Measurements from ENCODE around the gene ZNF552. TPM values are rescaled to one million over a fixed set of nuclear protein-coding genes. Genes with fewer than 3 reads are reported as not detected.
A peak's percentile ranks its signal among the peaks of the same experiment; 100 is the strongest.
"Not testable (repeated sequence)": the region's sequence is repeated elsewhere in the genome, so short reads cannot be mapped to it uniquely, and the experiment has no call there.

ZNF552 gene
- 10 to 100 TPM in 1 of 2 donors, 1 to 10 TPM in 1; 5.6 to 10.1 TPM for total RNA-seq
- 10 to 100 TPM in 1 of 2 donors, 1 to 10 TPM in 1; 3.4 to 11.6 TPM for polyA plus RNA-seq (ENCODE audit: insufficient read length in 2 of 2)
- long read RNA-seq, donor 1, partial matches to known transcripts: 0 of 2 reads
- long read RNA-seq, donor 1, other reads (novel, unspliced or antisense): 0 of 2 reads
- long read RNA-seq, donor 2: 0 reads
- long read RNA-seq, donor 3, partial matches to known transcripts: 0 of 1 reads
- long read RNA-seq, donor 3, other reads (novel, unspliced or antisense): 0 of 1 reads
- long read RNA-seq, donor 4, partial matches to known transcripts: 0 of 5 reads
- long read RNA-seq, donor 4, other reads (novel, unspliced or antisense): 0 of 5 reads

GRCh38 chr19:57814505-57815246 lies at the start of gene ZNF552:
Gene ZNF552, minus strand, starts transcription at chr19:57814913. Its CDS starts 170 bp downstream, at chr19:57814743.
- DNase-seq (ENCODE audit: low read depth in 4 of 6, low spot score in 6 of 6): peak; percentile 79 to 98 (median 90)
- Histone ChIP-seq H3K4me3 (ENCODE audit: low read depth, low read length) (peak within 1 kb of the TSS; percentile 82), H3K36me3 (ENCODE audit: control insufficient read depth, insufficient read depth, low read length) (peaks cover 17% of the 10 kb centered on the region), H3K27me3 (ENCODE audit: control insufficient read depth, insufficient read depth, low read length) (no peaks in the 10 kb centered on the region), H3K27ac (ENCODE audit: low read depth, low read length) (peak within 1 kb of the TSS; percentile 73), H3K4me1 (ENCODE audit: control insufficient read depth, insufficient read depth, low read length) (peaks cover 16% of the 10 kb centered on the region), H3K9me3 (ENCODE audit: control insufficient read depth, insufficient read depth, low read length) (no peaks in the 10 kb centered on the region)
- 0% methylated on average over 50 of the region's 50 CpGs for WGBS (ENCODE audit: insufficient coverage)

GRCh38 chr19:57862351-57862750 lies 47.6 kb upstream of the ZNF552 start:
- DNase-seq (ENCODE audit: low read depth in 4 of 6, low spot score in 6 of 6); H3K27me3 ChIP-seq (ENCODE audit: control insufficient read depth, insufficient read depth, low read length); H3K27ac ChIP-seq (ENCODE audit: low read depth, low read length); H3K9me3 ChIP-seq (ENCODE audit: control insufficient read depth, insufficient read depth, low read length); H3K4me3 ChIP-seq (ENCODE audit: low read depth, low read length); H3K4me1 ChIP-seq (ENCODE audit: control insufficient read depth, insufficient read depth, low read length): not testable (repeated sequence)
- WGBS (ENCODE audit: insufficient coverage): 90% methylated on average over 2 of the region's 3 CpGs
- H3K36me3 ChIP-seq (ENCODE audit: control insufficient read depth, insufficient read depth, low read length): peaks cover 50% of the 10 kb centered on the region

- H3K27ac ChIP-seq (ENCODE audit: low read depth, low read length); H3K27me3 ChIP-seq (ENCODE audit: control insufficient read depth, insufficient read depth, low read length); H3K4me3 ChIP-seq (ENCODE audit: low read depth, low read length); DNase-seq (ENCODE audit: low read depth in 4 of 6, low spot score in 6 of 6); H3K9me3 ChIP-seq (ENCODE audit: control insufficient read depth, insufficient read depth, low read length): not testable (repeated sequence)
- Histone ChIP-seq H3K4me1 (ENCODE audit: control insufficient read depth, insufficient read depth, low read length) (peaks cover 18% of the 10 kb centered on the region), H3K36me3 (ENCODE audit: control insufficient read depth, insufficient read depth, low read length) (peaks cover 36% of the 10 kb centered on the region)
- no CpG with 5 or more reads among the region's 2 CpGs for WGBS (ENCODE audit: insufficient coverage)
These were observed 39.4 kb upstream of the ZNF552 start for GRCh38 chr19:57854117-57854516.

- H3K4me3 ChIP-seq (ENCODE audit: low read depth, low read length); H3K27ac ChIP-seq (ENCODE audit: low read depth, low read length); DNase-seq (ENCODE audit: low read depth in 4 of 6, low spot score in 6 of 6); H3K27me3 ChIP-seq (ENCODE audit: control insufficient read depth, insufficient read depth, low read length); H3K9me3 ChIP-seq (ENCODE audit: control insufficient read depth, insufficient read depth, low read length): not testable (repeated sequence)
- Histone ChIP-seq H3K4me1 (ENCODE audit: control insufficient read depth, insufficient read depth, low read length) (peaks cover 18% of the 10 kb centered on the region), H3K36me3 (ENCODE audit: control insufficient read depth, insufficient read depth, low read length) (peaks cover 27% of the 10 kb centered on the region)
- WGBS (ENCODE audit: insufficient coverage): 93% methylated on average over 2 of the region's 6 CpGs
These were observed 37.3 kb upstream of the ZNF552 start for GRCh38 chr19:57851812-57852603.

GRCh38 chr19:57850553-57851017 lies 35.9 kb upstream of the ZNF552 start:
- peak in 2 of 6 donors; percentile 8 to 31 for DNase-seq (ENCODE audit: low read depth in 4 of 6, low spot score in 6 of 6)
- Histone ChIP-seq H3K9me3 (ENCODE audit: control insufficient read depth, insufficient read depth, low read length) (no peaks in the 10 kb centered on the region), H3K27ac (ENCODE audit: low read depth, low read length) (peak overlapping the region; percentile 25), H3K36me3 (ENCODE audit: control insufficient read depth, insufficient read depth, low read length) (peaks cover 19% of the 10 kb centered on the region), H3K27me3 (ENCODE audit: control insufficient read depth, insufficient read depth, low read length) (no peaks in the 10 kb centered on the region), H3K4me3 (ENCODE audit: low read depth, low read length) (peak overlapping the region; percentile 79), H3K4me1 (ENCODE audit: control insufficient read depth, insufficient read depth, low read length) (peaks cover 18% of the 10 kb centered on the region)
- 0% methylated on average over 8 of the region's 11 CpGs for WGBS (ENCODE audit: insufficient coverage)

GRCh38 chr19:57849666-57850473 lies 35.2 kb upstream of the ZNF552 start, which contains the start of gene ZNF587:
Gene ZNF587, plus strand, starts transcription at chr19:57849859. Its CDS starts 180 bp downstream, at chr19:57850039.
- DNase-seq (ENCODE audit: low read depth in 4 of 6, low spot score in 6 of 6): peak in 5 of 6 donors; percentile 50 to 96 (median 76)
- WGBS (ENCODE audit: insufficient coverage): under 1% methylated on average over 42 of the region's 42 CpGs
- H3K4me1 ChIP-seq (ENCODE audit: control insufficient read depth, insufficient read depth, low read length): peaks cover 18% of the 10 kb centered on the region
- H3K4me3 ChIP-seq (ENCODE audit: low read depth, low read length): peak within 1 kb of the TSS; percentile 79
- H3K27me3 ChIP-seq (ENCODE audit: control insufficient read depth, insufficient read depth, low read length); H3K9me3 ChIP-seq (ENCODE audit: control insufficient read depth, insufficient read depth, low read length): not testable (repeated sequence)
- peak within 1 kb of the TSS; percentile 25 for H3K27ac ChIP-seq (ENCODE audit: low read depth, low read length)
- H3K36me3 ChIP-seq (ENCODE audit: control insufficient read depth, insufficient read depth, low read length): peaks cover 14% of the 10 kb centered on the region

GRCh38 chr19:57849162-57849665 lies 34.5 kb upstream of the ZNF552 start:
- peaks cover 12% of the 10 kb centered on the region for H3K36me3 ChIP-seq (ENCODE audit: control insufficient read depth, insufficient read depth, low read length)
- no CpG with 5 or more reads among the region's 2 CpGs for WGBS (ENCODE audit: insufficient coverage)
- not testable (repeated sequence) for DNase-seq (ENCODE audit: low read depth in 4 of 6, low spot score in 6 of 6); H3K9me3 ChIP-seq (ENCODE audit: control insufficient read depth, insufficient read depth, low read length); H3K27me3 ChIP-seq (ENCODE audit: control insufficient read depth, insufficient read depth, low read length); H3K27ac ChIP-seq (ENCODE audit: low read depth, low read length)
- H3K4me3 ChIP-seq (ENCODE audit: low read depth, low read length): peak overlapping the region; percentile 79
- H3K4me1 ChIP-seq (ENCODE audit: control insufficient read depth, insufficient read depth, low read length): peaks cover 18% of the 10 kb centered on the region

GRCh38 chr19:57847164-57847563 lies 32.5 kb upstream of the ZNF552 start:
- WGBS (ENCODE audit: insufficient coverage): no CpG with 5 or more reads among the region's 3 CpGs
- H3K27ac ChIP-seq (ENCODE audit: low read depth, low read length); DNase-seq (ENCODE audit: low read depth in 4 of 6, low spot score in 6 of 6); H3K36me3 ChIP-seq (ENCODE audit: control insufficient read depth, insufficient read depth, low read length); H3K27me3 ChIP-seq (ENCODE audit: control insufficient read depth, insufficient read depth, low read length); H3K4me3 ChIP-seq (ENCODE audit: low read depth, low read length); H3K9me3 ChIP-seq (ENCODE audit: control insufficient read depth, insufficient read depth, low read length): not testable (repeated sequence)
- peaks cover 18% of the 10 kb centered on the region for H3K4me1 ChIP-seq (ENCODE audit: control insufficient read depth, insufficient read depth, low read length)
